Stimulated activated CD8-positive, alpha-beta memory T cell treated with anti-CD3 and anti-CD28 coated beads, Interleukin-7, amount 100 ng/mL, for 4 hours (primary cell): ENCODE measurements around the gene RERE.

Experiments
- DNase-seq, 2 donors: peaks; one replicate each; pipeline ENCODE4 v3.0.0-alpha.2; 2020; ENCODE audit warnings: low read depth in 2 of 2

The RERE gene

DNA sequence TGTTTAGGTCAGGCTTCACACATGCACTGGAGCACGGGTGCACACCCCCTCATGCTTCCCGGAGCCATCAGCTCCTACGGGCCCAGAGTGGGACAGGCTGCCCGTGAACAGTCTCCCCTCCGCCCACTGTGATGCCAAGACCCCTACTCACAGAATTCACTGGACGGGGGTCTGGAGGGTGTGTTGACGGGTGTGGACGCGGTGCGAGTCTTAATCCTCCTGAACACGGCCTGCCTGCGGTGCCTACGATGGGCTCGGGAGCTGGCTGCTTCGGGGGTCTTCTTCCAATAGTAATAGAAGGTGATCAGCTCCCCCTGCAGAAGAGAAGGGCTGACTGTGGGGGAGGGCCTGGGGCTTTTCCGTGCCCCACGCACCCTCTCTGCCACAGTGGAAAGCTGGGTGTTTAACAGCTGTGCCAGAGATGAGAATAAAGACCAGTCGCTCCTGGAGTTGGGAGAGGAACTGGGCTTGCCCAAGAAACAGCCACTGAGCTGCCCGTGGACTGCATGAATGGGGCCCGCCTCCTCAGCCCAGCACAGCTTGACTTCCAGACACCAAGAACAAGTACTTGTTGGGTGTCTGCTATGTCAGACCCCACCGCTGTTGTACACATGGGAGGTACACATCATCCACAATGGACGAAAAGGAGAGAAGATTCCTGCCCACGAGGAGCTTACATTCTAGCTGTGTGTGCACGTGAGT lies 451.6 kb downstream of the RERE start:
- no peak for DNase-seq

DNA sequence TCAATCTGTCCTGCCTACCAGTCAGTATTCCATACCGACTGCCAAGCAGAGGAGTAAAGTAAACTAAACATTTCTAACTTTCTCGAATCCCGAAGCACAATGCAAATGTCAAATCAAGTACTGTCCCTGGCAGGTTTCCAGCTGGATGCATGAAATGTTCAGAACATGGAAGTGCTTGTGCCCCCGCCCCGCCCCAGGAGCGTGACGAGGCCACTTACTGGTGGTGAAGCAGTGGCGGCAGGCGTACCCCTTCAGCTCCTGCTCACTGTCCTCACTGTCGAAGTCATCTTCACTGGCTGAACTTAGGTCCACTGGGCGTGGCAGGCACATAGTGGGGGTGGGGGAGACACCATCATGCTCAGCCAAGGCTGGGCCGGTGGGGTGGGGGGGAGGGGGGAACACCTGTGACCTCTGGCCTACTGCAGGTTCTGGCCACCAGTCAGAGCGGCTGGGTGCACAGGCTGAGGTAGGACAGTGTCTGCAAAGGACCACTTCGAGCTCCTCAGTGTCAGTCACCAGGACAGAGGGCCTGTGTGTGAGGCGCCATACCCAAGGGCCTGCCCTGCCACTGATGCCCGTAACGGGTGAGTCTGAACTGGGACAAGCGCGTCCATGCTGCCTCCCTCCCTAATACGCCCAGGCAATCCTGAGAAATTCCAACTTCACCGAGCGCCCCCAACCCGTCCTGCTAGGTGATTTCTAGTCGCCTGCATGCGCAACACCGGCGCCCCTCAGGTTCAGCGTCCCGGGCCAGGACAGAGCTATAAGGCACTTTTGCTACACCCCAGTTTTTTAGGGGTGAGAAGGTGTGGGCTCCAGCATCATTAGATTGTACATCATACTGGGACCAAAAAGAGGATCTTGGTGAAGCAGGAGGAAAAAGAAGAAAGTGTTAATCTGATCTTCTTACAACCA lies 452.7 kb downstream of the RERE start:
- no peak for DNase-seq

GRCh38 chr1:8363767-8364301 lies 453.6 kb downstream of the RERE start:
- DNase-seq = no peak

- DNase-seq = no peak
Measured at GRCh38 chr1:8363186-8363766, 454.2 kb downstream of the RERE start.

GRCh38 chr1:8362701-8363101 lies 454.7 kb downstream of the RERE start:
- no peak for DNase-seq

DNA sequence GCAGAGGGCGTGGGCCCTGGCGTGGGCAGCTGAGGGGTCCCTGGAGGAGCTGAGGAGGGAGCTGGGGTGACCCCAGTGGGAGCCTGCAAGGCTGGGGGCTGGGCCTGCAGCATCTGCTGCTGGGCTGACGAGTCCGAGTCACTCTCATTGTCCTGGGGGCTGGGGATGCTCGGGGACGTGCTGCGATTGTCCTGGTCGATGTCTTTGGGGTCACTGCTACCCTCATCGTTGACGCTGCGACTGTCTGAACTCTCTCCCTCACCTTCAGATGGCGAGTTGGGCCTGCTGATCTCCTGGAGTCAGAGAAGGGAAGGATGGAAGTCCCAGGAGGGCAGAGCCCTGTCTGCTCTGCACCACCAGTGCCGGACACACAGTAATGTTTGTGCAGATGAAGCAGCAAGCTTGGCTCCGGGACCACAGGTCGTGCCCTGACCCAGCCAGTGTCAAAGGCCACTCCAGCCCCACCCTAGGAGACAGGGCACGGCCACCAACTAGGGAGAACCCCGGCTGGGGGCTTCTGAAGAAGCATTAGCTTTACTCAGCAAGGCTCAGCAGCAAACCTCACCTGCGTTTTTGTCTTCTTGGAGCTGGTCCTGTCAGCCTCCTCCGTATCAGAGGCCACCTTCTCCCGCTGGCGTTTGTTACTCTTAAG lies 456.1 kb downstream of the RERE start:
- DNase-seq = no peak

- DNase-seq = no peak
Measured at GRCh38 chr1:8360493-8361197, 456.8 kb downstream of the RERE start.

- DNase-seq = no peak
Measured at GRCh38 chr1:8359617-8360481, 457.6 kb downstream of the RERE start.

DNA sequence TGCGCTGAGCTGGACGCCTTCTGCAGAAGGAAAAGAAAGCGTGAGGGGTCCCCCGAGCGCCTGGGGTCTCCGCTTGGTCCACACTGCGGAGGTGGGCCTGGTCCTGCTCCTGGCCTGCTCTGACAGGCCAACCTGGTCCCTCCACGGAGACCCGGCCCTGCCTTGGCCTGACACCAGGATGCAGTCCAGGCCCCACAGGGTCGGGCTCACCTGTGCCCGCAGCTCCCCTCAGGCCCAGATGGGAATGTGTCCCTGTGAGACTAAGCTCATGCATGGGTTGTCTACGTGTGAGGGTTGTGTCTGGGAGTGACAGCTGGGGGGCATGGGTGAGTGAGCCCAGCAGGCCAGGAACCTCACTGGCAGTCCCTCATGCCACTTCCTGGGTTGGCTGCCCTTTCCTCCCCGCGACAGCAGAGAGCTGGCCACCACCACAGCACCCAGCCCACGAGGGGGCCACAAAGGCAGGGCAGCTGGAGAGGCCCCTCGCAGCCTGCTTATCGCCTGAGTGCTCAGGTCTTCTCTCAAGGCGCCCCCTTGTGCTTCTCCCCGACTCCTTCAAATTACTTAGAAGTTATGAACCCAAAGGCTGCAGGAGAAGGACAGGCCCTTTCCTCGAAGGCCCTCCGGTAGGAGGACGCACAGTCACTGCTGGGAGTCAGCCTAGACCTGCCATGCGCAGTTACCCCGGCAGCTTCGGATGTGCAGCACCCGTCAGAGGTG lies 458.4 kb downstream of the RERE start:
- DNase-seq = no peak

GRCh38 chr1:8358241-8358896 lies 459.1 kb downstream of the RERE start:
- DNase-seq = no peak

DNA sequence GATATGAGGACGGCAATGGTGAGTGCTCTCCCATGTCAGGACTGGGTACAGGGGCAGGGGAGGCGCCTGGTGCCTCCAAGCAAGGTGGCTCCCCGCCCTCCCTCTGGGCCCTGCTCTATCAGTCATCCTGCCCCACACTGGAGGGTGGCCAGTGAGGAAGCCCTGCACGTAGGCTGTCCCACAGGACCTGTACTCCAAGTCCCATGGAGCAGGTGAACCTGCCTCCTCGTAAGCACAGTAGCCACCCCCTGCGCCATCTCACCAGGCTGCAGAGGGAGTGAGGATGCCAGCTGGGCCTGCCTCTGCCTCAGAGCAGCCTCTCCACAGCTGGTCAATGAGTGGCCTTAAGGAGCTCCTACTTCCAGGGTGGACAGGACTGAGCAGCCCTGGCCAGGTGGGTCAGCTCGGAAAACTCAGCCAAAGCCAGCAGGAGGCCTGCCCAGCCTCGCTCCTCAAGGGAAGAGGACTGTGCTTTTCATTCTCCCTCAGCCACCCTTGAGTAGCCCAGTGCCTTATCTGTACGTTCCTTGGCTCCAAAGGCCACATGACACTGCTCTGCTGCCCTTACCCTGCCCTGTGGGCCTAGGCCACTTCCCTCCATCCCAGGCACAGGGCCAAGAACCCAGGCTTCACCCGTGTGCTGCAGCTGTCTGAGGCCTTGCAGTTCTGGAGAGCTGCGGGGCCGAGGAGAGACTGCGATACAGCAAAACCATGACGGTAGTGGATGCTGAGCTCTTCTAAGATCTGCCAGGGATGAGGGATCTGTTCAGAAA lies 459.9 kb downstream of the RERE start:
- no peak for DNase-seq

DNA sequence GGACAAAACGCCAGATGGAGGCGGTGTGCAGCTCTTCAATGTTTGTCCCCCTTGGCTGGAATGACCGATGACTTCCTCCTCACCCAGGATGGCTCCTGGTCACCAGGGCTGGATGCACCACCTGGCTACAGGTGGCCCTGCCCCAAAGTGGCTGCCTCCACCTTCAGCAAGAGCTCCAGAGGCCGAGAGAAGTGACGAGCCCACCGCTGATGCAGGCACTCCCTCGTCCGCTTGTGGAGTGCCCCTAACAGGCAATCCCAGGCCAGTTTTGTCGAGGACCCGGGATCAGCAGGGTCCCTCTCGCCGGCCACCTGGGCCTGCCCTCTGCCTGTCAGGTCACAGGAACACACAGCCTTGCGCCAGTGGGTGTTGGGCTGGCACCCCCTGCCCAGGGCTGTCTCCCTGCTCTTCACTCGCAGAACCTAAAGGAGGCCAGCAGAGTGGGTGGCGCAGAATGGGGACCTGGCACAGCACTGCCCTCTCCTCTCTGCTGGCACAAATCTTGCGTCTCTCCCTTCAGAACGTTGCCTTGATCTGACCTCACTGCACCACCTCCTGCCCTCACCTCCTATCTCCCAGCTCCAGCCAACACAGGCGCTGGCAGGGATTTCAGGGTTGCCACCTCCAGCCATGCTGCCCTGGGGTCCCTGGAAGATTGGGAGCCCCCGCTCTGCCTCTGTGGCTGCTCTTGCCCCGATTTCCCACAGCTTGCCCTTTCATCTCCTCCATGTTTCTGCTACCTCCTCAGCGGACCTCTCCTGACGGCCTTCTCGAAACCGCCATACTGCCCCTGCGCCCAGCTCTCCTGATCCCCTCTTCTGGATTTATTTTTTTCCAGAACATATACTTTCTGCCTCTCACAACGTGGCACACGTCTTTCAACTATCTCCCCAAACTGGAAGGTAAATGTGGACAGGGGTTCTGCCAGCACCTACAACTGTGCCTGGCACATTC lies 460.9 kb downstream of the RERE start:
- no peak for DNase-seq

- DNase-seq = no peak
Measured at GRCh38 chr1:8355439-8356255, 461.8 kb downstream of the RERE start.

DNA sequence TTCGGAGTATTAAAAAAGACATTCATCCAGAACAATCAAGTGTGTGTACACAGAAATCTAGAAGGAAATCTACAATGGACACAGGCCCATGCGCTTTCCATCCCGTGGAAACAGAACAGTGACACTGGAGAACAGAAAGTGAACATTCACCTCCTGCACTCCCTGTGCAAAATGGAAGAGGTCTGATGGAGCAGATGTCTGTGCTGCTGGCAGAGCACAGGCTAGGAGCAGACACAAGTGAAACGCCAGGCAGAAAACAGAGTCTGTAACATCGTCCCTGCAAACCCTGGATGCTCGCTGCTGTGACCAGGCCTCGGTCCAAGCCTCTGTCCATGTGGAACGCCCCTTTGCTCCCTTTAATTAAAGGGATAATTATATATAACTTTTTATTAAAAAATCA lies 463.4 kb downstream of the RERE start:
- DNase-seq = no peak

- no peak for DNase-seq
Measured at GRCh38 chr1:8352886-8353785, 464.3 kb downstream of the RERE start.
